Ovary (tissue), 9 donors: ENCODE measurements around the gene CTPS2. TPM values are rescaled to one million over a fixed set of nuclear protein-coding genes. Genes with fewer than 3 reads are reported as not detected.
"Not testable (repeated sequence)": the region's sequence is repeated elsewhere in the genome, so short reads cannot be mapped to it uniquely, and the experiment has no call there.

Source experiments
- DNase-seq, 5 donors: peaks; one replicate each; pipeline ENCODE4 v3.0.0-alpha.2; 2019 to 2020
- H3K27ac ChIP-seq, 2 donors: fragments of 200-600 bp; one replicate each; pipeline versions ENCODE4 v1.5.1 to v1.8.0; 2019 to 2022
- H3K27me3 ChIP-seq: fragments of 200-600 bp; one replicate; pipeline ENCODE4 v1.8.0; 2022
- H3K36me3 ChIP-seq: fragments of 200-600 bp; sonication (generic); one replicate; pipeline ENCODE4 v1.5.1; 2019
- H3K4me1 ChIP-seq: one replicate; pipeline ENCODE4 v1.8.1; 2013; ENCODE audit warnings: mild to moderate bottlenecking, moderate library complexity; ENCODE audit not compliant: insufficient read depth
- H3K4me3 ChIP-seq: fragments of 200-600 bp; sonication (generic); one replicate; pipeline ENCODE4 v1.5.1; 2017
- H3K9me3 ChIP-seq, 2 donors: fragments of 200-600 bp in 1 of 2; sonication (generic) in 1 of 2; one replicate each; pipeline versions ENCODE4 v1.5.1 to v1.8.1; 2013 to 2019; ENCODE audit warnings: mild to moderate bottlenecking in 1 of 2, moderate library complexity in 1 of 2
- EP300 ChIP-seq: sonication (generic); formaldehyde crosslinking; IDR thresholded peaks from one replicate; pipeline ENCODE4 v1.6.1; 2017; ENCODE audit warnings: antibody characterized with exemption
- POLR2A ChIP-seq: fragments of 450-650 bp; IDR thresholded peaks from one replicate; pipeline ENCODE4 v1.6.1; 2017; ENCODE audit warnings: antibody characterized with exemption, mild to moderate bottlenecking, moderate library complexity
- WGBS, 3 donors: extraction: QIAGEN DNeasy Blood & Tissue Kit in 1 of 3; methylation state at CpG; one replicate each; pipeline versions ENCODE4 v1.1.5 to v1.1.7; 2013 to 2017; 5-methylcytosine and 5-hydroxymethylcytosine counted together
- intact Hi-C, 4 donors: fragments of 100-400 bp; cut with DNase I; formaldehyde crosslinking; loops; one replicate each; pipeline versions ENCODE4 v1.11.0 to v1.15.1; 2022 to 2023
- polyA plus RNA-seq, 2 donors: library from polyadenylated mRNA; stranded (reverse); fragments of 200-250 nt in 1 of 2; fragments of 350-450 nt in 1 of 2; fragmentation: Illumina TruSeq in 1 of 2; extraction: RNeasy Lipid Tissue Mini Kit (QIAGEN cat#74804) in 1 of 2; gene quantifications; one replicate each; pipeline ENCODE4 v1.2.3, GENCODE V29; 2013 to 2014
- total RNA-seq, 7 donors: library from RNA; depleted of rRNA in 2 of 7; stranded (reverse); fragments of >200 nt in 2 of 7; fragmentation: NEBNext Ultra II Directional in 3 of 7; extraction: Animal tissue kit (Norgen Biotek cat#: 25700) in 3 of 7; gene quantifications; one replicate each; pipeline versions ENCODE4 v1.1.0 to v1.2.4, GENCODE V29; 2016 to 2023
- TF ChIP-seq, protein P1 (sequence below), 3 donors: fragments of 450-650 bp in 2 of 3; fragments of 200-600 bp in 1 of 3; IDR thresholded peaks; one replicate each; pipeline versions ENCODE4 v1.5.1 to v1.8.0; 2016 to 2022; ENCODE audit warnings: antibody characterized with exemption in 3 of 3, mild to moderate bottlenecking in 1 of 3
- donor health status: DM: no; HTN: no; CAD: no; lungs with moderate emphysema.
- donor health status: DM: no; HTN: no; CAD: no.
- donor health status: Bipolar disorder and iron deficiency.
- donor health status: DM: yes; HTN: yes; CAD: no.
- donor health status: DM: no; HTN: no; CAD: no.
- donor health status: DM: yes; HTN: yes; CAD: no.

Gene CTPS2
- total and polyA plus RNA-seq, 9 donors: 10.6 to 26.3 (median 17.2) TPM

DNA sequence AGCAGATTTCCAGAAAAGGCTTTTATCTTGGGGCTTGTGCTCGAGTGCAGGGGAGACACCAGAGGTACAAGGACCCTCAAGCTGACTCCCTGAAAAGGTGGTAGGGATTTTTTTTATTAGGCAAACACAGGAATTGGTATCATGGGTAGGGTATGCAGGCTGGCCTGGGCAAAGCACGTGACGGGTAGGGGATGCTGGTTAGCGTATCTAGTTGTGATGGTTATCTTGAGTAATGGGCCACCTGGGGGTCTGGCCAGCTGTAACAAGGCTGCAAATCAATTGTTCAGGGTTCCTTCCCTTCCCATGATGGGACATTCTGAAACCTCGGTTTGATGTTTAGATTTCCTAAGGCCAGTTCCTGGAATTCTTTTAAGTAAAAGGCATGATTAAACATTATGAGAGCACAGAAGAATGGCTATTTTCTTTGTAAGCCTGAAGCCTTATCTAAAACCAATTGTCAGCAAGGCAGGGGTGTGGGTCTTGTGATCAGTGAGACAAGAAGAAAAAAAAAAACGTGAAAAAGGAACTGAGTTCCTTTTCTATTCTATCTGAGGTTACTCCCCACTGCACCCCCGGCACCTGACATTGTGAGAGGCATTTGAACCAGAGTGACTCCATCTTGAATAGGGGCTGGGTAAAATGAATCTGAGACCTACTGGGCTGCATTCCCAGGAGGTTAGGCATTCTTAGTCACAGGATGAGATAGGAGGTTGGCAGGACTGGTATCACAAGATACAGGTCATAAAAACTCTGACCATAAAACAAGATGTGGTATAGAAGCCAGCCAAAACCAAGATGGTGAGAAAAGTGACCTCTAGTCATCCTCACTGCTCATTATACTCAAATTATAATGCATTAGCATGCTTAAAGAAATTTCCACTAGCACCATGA, 126.7 kb downstream of the CTPS2 start:
- Histone ChIP-seq H3K27ac (no peak overlapping the region), H3K4me3 (no peak overlapping the region), H3K9me3 (no peaks in the 10 kb centered on the region), H3K27me3 (no peaks in the 10 kb centered on the region), H3K4me1 (no peaks in the 10 kb centered on the region), H3K36me3 (no peaks in the 10 kb centered on the region)
- TF ChIP-seq EP300 (no peak), POLR2A (no peak)
- TF ChIP-seq, protein P1, sequence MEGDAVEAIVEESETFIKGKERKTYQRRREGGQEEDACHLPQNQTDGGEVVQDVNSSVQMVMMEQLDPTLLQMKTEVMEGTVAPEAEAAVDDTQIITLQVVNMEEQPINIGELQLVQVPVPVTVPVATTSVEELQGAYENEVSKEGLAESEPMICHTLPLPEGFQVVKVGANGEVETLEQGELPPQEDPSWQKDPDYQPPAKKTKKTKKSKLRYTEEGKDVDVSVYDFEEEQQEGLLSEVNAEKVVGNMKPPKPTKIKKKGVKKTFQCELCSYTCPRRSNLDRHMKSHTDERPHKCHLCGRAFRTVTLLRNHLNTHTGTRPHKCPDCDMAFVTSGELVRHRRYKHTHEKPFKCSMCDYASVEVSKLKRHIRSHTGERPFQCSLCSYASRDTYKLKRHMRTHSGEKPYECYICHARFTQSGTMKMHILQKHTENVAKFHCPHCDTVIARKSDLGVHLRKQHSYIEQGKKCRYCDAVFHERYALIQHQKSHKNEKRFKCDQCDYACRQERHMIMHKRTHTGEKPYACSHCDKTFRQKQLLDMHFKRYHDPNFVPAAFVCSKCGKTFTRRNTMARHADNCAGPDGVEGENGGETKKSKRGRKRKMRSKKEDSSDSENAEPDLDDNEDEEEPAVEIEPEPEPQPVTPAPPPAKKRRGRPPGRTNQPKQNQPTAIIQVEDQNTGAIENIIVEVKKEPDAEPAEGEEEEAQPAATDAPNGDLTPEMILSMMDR (IDR thresholded peaks at IDR 0.05): no peak
- DNase-seq: no peak
- WGBS, 3 donors: 42 to 55% (median 46%) methylated on average over 7 of the region's 7 CpGs
- intact Hi-C loops: no loop called here

DNA sequence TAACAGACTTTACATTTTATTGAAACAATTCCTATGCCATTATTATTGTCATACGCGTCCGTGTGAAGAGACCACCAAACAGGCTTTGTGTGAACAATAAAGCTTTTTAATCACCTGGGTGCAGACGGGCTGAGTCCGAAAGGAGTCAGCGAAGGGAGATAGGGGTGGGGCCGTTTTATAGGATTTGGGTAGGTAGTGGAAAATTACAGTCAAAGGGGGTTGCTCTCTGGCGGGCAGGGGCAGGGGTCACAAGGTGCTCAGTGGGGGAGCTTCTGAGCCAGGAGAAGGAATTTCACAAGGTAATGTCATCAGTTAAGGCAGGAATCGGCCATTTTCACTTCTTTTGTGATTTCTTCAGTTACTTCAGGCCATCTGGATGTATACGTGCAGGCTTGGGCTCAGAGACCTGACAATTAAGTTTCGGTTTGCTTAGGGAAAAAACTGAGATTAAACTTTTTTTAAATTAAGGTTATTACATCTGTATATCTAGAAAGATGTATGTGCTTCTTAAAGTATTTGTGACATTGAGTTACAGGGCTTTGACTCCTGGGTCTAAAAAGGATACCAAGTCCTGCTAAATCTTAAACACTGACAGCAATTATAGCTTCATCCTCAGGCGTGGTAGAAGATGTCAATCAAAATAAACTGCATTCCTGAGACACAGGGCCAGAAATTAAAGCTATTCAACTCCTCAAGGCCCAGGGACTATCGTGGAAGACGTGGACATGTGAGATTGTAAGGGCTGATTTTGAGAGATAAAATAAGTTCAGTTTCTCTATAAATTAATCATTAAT, 132.3 kb downstream of the CTPS2 start:
- H3K4me1 ChIP-seq, intact Hi-C loops, H3K27ac ChIP-seq, DNase-seq, H3K27me3 ChIP-seq, H3K4me3 ChIP-seq, H3K36me3 ChIP-seq, H3K9me3 ChIP-seq: not testable (repeated sequence)
- 31 to 35% (median 32%) methylated on average over 14 of the region's 14 CpGs for WGBS, 3 donors

DNA sequence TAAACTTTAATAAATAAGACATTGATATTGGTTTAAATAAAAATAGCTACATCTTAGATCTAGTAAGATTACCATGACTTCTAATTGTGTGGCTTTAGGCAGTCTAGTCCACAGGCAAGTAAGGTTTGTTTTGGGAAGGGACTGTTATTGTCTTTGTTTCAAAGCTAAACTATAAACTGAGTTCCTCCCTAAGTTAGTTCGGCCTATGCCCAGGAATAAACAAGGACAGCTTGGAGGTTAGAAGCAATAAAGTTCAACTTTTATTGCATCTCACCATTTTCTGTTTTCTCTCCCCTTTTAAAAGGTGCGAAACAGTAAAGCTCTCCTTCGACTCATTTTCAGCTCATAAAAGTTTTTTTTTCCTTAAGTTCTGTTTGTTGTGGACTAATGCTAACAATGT, 133.0 kb downstream of the CTPS2 start:
- WGBS, 3 donors: 9 to 22% (median 13%) methylated on average over 3 of the region's 3 CpGs
- Histone ChIP-seq H3K4me1 (no peaks in the 10 kb centered on the region), H3K27me3 (no peaks in the 10 kb centered on the region), H3K27ac (no peak overlapping the region), H3K36me3 (no peaks in the 10 kb centered on the region), H3K9me3 (no peaks in the 10 kb centered on the region), H3K4me3 (no peak overlapping the region)
- TF ChIP-seq, protein P1 (IDR thresholded peaks at IDR 0.05): no peak
- TF ChIP-seq POLR2A (no peak), EP300 (no peak)
- intact Hi-C loops: no loop called here
- DNase-seq: no peak

DNA sequence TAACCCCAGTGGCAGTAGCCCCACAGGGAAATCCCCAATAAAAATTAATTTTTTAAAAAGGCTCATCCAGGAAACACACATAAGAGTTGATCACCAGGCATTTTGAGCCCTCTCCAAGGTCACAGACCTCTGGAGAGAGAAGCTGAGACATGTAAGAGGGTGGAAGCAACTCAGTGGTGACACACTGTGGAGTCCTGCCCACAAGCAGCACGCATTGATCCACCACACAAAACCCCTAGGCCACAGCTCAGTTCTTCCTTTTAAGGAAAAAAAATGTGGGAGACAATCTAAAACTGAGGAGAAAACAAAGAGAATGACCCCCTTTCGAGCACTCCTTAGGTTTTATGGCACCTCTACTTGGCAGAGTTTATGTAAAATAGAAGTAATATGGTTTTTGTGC, 134.3 kb downstream of the CTPS2 start:
- no peak overlapping the region for H3K27ac ChIP-seq
- 34 to 39% (median 36%) methylated on average over 2 of the region's 2 CpGs for WGBS, 3 donors
- no peaks in the 10 kb centered on the region for H3K4me1 ChIP-seq
- H3K27me3 ChIP-seq: no peaks in the 10 kb centered on the region
- no peak overlapping the region for H3K4me3 ChIP-seq
- no peaks in the 10 kb centered on the region for H3K36me3 ChIP-seq
- TF ChIP-seq POLR2A: no peak
- TF ChIP-seq, protein P1 (IDR thresholded peaks at IDR 0.05): no peak
- TF ChIP-seq EP300: no peak
- intact Hi-C loops: no loop called here
- H3K9me3 ChIP-seq: no peaks in the 10 kb centered on the region
- DNase-seq: no peak
